BE2C (cell line): ENCODE measurements around the gene USP32.

Experiments used
- DNase-seq: peaks from one replicate; pipeline ENCODE4 v3.0.0-alpha.2; 2020
- H3K27me3 ChIP-seq: fragments of 250-450 bp; sonication (Bioruptor Pico); 2 replicates; pipeline ENCODE4 v1.5.1; 2020; ENCODE audit warnings: mild to moderate bottlenecking
- H3K36me3 ChIP-seq: fragments of 250-450 bp; sonication (Bioruptor Pico); 2 replicates; pipeline ENCODE4 v1.5.1; 2020; ENCODE audit warnings: mild to moderate bottlenecking
- H3K4me1 ChIP-seq: fragments of 250-450 bp; sonication (Bioruptor Pico); 2 replicates; pipeline ENCODE4 v1.5.1; 2020
- H3K4me3 ChIP-seq: 2 replicates; pipeline ENCODE4 v1.5.1; 2011; ENCODE audit warnings: low read depth, low read length
- H3K9me3 ChIP-seq: fragments of 250-450 bp; sonication (Bioruptor Pico); 2 replicates; pipeline ENCODE4 v1.5.1; 2020
- CTCF ChIP-seq: IDR thresholded peaks from 2 replicates; pipeline ENCODE4 v1.5.1; 2012; ENCODE audit warnings: mild to moderate bottlenecking, low read depth, low read length

Gene USP32

DNA sequence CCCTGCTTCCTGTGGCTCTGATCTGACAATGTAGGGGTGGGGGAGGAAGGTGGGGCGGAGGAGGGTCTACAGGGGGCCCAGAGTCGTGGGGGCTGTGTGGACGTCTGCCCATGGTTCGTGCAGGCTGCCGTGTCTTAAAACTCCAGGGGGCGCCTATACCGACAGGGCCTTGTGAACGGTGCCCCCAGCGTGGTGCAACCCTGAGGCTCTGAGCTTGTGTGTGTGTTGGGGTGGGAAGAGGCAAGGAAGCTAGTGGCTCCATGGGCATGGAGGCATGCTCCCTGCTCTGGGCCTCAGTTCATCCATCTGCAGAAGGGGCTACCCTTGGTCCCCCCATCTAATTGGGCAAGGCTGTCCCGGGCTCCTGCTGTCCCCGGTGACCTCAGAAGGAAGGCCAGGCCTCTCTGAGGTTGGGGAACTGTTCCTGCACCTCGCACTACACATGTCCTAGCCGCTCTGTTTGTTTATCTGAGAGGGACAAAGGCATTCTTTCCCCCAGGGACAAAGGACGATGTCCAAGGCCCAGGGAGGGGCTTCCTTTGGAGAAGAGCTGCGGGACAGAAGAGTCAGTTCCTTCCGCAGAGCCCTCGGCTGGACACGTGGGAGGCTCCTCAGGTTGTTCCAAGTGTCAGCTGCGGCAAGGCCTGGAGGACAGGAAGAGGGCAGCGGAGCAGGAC lies 228.7 kb downstream of the USP32 start:
- H3K9me3 ChIP-seq: no peaks in the 10 kb centered on the region
- H3K36me3 ChIP-seq: no peaks in the 10 kb centered on the region
- no peaks in the 10 kb centered on the region for H3K27me3 ChIP-seq
- no peaks in the 10 kb centered on the region; the same call in 1 of the 2 replicates for H3K4me1 ChIP-seq
- no peak overlapping the region for H3K4me3 ChIP-seq
- DNase-seq: peak; percentile 46
- peak; percentile 43 for TF ChIP-seq CTCF

GRCh38 chr17:60161598-60162330 lies 230.2 kb downstream of the USP32 start:
- no peak for DNase-seq
- H3K27me3 ChIP-seq: no peaks in the 10 kb centered on the region
- no peak for TF ChIP-seq CTCF
- H3K4me1 ChIP-seq: no peaks in the 10 kb centered on the region; the same call in 1 of the 2 replicates
- no peaks in the 10 kb centered on the region for H3K9me3 ChIP-seq
- H3K36me3 ChIP-seq: no peaks in the 10 kb centered on the region
- no peak overlapping the region for H3K4me3 ChIP-seq

- no peak for DNase-seq
- TF ChIP-seq CTCF: no peak
- no peaks in the 10 kb centered on the region for H3K9me3 ChIP-seq
- no peak overlapping the region for H3K4me3 ChIP-seq
- H3K27me3 ChIP-seq: no peaks in the 10 kb centered on the region
- no peaks in the 10 kb centered on the region for H3K36me3 ChIP-seq
- no peaks in the 10 kb centered on the region; the same call in 1 of the 2 replicates for H3K4me1 ChIP-seq
Measured at GRCh38 chr17:60160829-60161501, 231.0 kb downstream of the USP32 start.

DNA sequence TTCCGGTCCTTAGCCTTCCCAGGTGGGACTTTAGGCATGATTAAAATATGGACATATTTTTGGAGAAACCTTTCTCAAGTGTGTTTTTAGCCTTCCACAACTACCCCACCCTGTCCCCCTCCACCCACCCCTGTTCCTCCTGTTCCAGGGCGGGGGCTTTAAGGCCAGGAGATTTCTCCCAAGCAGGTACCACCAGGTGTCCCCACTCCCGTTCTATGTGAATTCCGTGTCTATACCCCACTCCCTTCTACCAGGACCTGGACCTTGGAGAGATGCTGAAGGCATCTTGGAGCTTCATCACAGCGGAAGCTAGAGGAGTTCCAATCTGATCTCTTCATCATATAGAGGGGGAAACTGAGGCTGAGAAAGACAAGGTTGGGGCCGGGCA lies 232.5 kb downstream of the USP32 start:
- no peak for TF ChIP-seq CTCF
- Histone ChIP-seq H3K27me3 (no peaks in the 10 kb centered on the region), H3K4me1 (peaks cover 2% of the 10 kb centered on the region), H3K9me3 (no peaks in the 10 kb centered on the region), H3K4me3 (no peak overlapping the region), H3K36me3 (no peaks in the 10 kb centered on the region)
- DNase-seq: no peak

DNA sequence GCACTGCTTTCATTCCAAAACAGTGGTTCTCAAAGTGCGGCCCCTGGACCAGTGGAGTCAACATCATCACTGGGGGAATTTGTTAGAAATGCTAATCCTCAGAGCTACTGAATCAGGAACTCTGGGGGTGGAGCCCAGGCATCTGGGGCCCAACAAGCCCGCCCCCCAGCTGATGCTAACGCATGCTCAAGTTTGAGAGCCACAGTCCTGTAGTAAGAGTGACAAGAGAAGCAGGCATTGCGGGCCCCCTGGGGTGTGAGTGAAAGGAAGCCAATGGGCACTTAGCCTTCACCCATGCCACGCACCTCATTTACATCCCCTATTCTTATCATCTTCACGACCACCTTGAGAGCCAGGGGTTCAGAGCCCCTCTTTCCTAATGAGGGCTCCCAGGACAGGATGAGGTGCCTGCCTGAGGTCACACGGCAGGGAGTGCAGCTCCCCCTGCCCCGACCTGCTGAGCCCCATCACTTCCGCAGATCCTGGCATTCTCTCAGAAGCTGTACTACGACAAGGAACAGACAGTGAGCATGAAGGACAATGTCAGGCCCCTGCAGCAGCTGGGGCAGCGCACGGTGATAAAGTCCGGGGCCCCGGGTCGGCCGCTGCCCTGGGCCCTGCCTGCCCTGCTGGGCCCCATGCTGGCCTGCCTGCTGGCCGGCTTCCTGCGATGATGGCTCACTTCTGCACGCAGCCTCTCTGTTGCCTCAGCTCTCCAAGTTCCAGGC lies 233.0 kb downstream of the USP32 start:
- Histone ChIP-seq H3K36me3 (no peaks in the 10 kb centered on the region), H3K4me1 (peaks cover 4% of the 10 kb centered on the region), H3K4me3 (no peak overlapping the region), H3K9me3 (no peaks in the 10 kb centered on the region), H3K27me3 (no peaks in the 10 kb centered on the region)
- TF ChIP-seq CTCF: no peak
- peak; percentile 8 for DNase-seq
